ENCODE results near the gene DMXL1. TPM values are rescaled to one million over a fixed set of nuclear protein-coding genes. Genes with fewer than 3 reads are reported as not detected.

The DMXL1 gene
- total RNA-seq, 1 experiment from 2014 or later, result 43.3 TPM

GRCh38 chr5:119076080-119076479 is 5.2 kb downstream of the DMXL1 start:
- H3K4me1 Mint-ChIP-seq (ENCODE audit: low read depth, unreplicated experiment), result peaks cover 55% of the 10 kb centered on the region
- TF ChIP-seq, protein P1, sequence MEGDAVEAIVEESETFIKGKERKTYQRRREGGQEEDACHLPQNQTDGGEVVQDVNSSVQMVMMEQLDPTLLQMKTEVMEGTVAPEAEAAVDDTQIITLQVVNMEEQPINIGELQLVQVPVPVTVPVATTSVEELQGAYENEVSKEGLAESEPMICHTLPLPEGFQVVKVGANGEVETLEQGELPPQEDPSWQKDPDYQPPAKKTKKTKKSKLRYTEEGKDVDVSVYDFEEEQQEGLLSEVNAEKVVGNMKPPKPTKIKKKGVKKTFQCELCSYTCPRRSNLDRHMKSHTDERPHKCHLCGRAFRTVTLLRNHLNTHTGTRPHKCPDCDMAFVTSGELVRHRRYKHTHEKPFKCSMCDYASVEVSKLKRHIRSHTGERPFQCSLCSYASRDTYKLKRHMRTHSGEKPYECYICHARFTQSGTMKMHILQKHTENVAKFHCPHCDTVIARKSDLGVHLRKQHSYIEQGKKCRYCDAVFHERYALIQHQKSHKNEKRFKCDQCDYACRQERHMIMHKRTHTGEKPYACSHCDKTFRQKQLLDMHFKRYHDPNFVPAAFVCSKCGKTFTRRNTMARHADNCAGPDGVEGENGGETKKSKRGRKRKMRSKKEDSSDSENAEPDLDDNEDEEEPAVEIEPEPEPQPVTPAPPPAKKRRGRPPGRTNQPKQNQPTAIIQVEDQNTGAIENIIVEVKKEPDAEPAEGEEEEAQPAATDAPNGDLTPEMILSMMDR (IDR thresholded peaks at IDR 0.05; ENCODE audit: unreplicated experiment), result no peak
- peaks cover 20% of the 10 kb centered on the region for H3K36me3 Mint-ChIP-seq (ENCODE audit: insufficient read depth, unreplicated experiment)
- CTCF ChIA-PET, result no interaction called here
- no peaks in the 10 kb centered on the region for H3K27me3 Mint-ChIP-seq (ENCODE audit: unreplicated experiment)
- DNase-seq, result no peak
- no peak overlapping the region for H3K27ac Mint-ChIP-seq (ENCODE audit: unreplicated experiment)
- no peaks in the 10 kb centered on the region for H3K9me3 Mint-ChIP-seq (ENCODE audit: low read depth, unreplicated experiment)
- no peak overlapping the region for H3K4me3 Mint-ChIP-seq (ENCODE audit: low read depth, unreplicated experiment)
- intact Hi-C loops (cut with micrococcal nuclease; ENCODE audit: unreplicated experiment), result no loop called here
- BruUV-seq (replicated peaks), result no TSS peak

GRCh38 chr5:119077444-119077843 is 6.6 kb downstream of the DMXL1 start:
- CTCF ChIA-PET, result no interaction called here
- Mint-ChIP-seq H3K9me3 (ENCODE audit: low read depth, unreplicated experiment) (no peaks in the 10 kb centered on the region), H3K36me3 (ENCODE audit: insufficient read depth, unreplicated experiment) (peaks cover 8% of the 10 kb centered on the region), H3K27ac (ENCODE audit: unreplicated experiment) (no peak overlapping the region), H3K4me1 (ENCODE audit: low read depth, unreplicated experiment) (peaks cover 55% of the 10 kb centered on the region), H3K27me3 (ENCODE audit: unreplicated experiment) (no peaks in the 10 kb centered on the region), H3K4me3 (ENCODE audit: low read depth, unreplicated experiment) (no peak overlapping the region)
- TF ChIP-seq, protein P1 (IDR thresholded peaks at IDR 0.05; ENCODE audit: unreplicated experiment), result no peak
- DNase-seq, result no peak
- intact Hi-C loops (cut with micrococcal nuclease; ENCODE audit: unreplicated experiment), result no loop called here
- no TSS peak for BruUV-seq (replicated peaks)

GRCh38 chr5:119078071-119078846 is 7.4 kb downstream of the DMXL1 start:
- Mint-ChIP-seq H3K27ac (ENCODE audit: unreplicated experiment) (no peak overlapping the region), H3K4me1 (ENCODE audit: low read depth, unreplicated experiment) (peaks cover 47% of the 10 kb centered on the region), H3K36me3 (ENCODE audit: insufficient read depth, unreplicated experiment) (peaks cover under 1% of the 10 kb centered on the region), H3K9me3 (ENCODE audit: low read depth, unreplicated experiment) (no peaks in the 10 kb centered on the region), H3K27me3 (ENCODE audit: unreplicated experiment) (no peaks in the 10 kb centered on the region), H3K4me3 (ENCODE audit: low read depth, unreplicated experiment) (no peak overlapping the region)
- DNase-seq, result no peak
- no TSS peak for BruUV-seq (replicated peaks)
- TF ChIP-seq, protein P1 (IDR thresholded peaks at IDR 0.05; ENCODE audit: unreplicated experiment), result no peak
- CTCF ChIA-PET, result no interaction called here
- intact Hi-C loops (cut with micrococcal nuclease; ENCODE audit: unreplicated experiment), result no loop called here

- H3K4me3 Mint-ChIP-seq (ENCODE audit: low read depth, unreplicated experiment), result no peak overlapping the region
- H3K27ac Mint-ChIP-seq (ENCODE audit: unreplicated experiment), result peak overlapping the region; percentile 1
- no peaks in the 10 kb centered on the region for H3K27me3 Mint-ChIP-seq (ENCODE audit: unreplicated experiment)
- no peaks in the 10 kb centered on the region for H3K9me3 Mint-ChIP-seq (ENCODE audit: low read depth, unreplicated experiment)
- CTCF ChIA-PET, result no interaction called here
- TF ChIP-seq, protein P1 (IDR thresholded peaks at IDR 0.05; ENCODE audit: unreplicated experiment), result no peak
- intact Hi-C loops (cut with micrococcal nuclease; ENCODE audit: unreplicated experiment), result no loop called here
- no peaks in the 10 kb centered on the region for H3K36me3 Mint-ChIP-seq (ENCODE audit: insufficient read depth, unreplicated experiment)
- BruUV-seq (replicated peaks), result no TSS peak
- no peak for DNase-seq
- H3K4me1 Mint-ChIP-seq (ENCODE audit: low read depth, unreplicated experiment), result peaks cover 41% of the 10 kb centered on the region
Observed at GRCh38 chr5:119078861-119079260, 8.0 kb downstream of the DMXL1 start.
